Measurements from ENCODE around the gene TBL2. TPM values are rescaled to one million over a fixed set of nuclear protein-coding genes. Genes with fewer than 3 reads are reported as not detected.
A peak's percentile ranks its signal among the peaks of the same experiment; 100 is the strongest.
"Not testable (repeated sequence)": the region's sequence is repeated elsewhere in the genome, so short reads cannot be mapped to it uniquely, and the experiment has no call there.

The TBL2 gene
- total RNA-seq, 1 experiment from 2014 or later = 55.9 TPM

DNA sequence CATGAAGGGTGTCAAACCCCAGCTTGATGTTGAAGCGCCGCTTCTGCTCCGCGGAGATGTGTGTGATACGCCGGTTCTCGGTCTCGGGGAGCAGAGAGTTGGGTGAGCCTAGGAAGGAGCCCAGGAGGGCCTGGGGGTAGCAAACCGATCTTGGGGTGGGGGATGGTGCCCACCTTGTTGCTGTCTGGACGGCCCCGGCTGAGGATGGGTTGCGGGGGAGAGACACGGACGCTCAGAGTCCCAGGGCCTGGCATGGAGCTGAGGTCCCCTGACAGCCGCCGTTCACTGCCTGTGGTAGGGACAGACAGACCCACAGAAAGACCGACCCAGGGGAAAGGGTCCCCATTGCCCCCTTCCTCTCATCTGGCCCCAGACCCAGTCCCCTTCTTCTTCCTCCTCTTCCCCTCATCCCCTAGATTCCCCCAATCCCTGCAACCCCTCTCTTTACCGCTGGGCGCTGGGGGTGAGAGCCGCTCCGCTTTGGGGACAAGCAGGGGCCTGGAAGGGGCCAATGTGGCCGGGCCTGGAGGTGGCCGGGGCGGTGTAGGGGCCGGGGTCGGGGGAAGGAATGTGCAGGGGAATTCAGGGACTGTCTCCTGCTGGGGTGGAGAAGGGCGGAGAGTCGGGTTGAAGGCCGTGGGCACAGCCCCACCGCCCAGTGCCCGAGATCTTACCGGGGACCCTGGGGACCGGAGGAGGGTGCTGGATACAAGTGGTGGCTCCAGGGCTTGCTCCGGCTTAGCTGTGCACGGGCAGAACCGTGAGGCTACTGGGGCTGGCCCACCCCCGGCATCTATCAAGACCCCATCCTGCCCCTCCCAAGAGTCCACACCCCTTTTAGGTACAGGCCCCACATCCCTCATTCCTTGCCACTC is 18.0 kb upstream of the TBL2 start:
- Histone ChIP-seq H3K27ac (no peak overlapping the region), H3K27me3 (peaks cover 6% of the 10 kb centered on the region; the same call in 1 of the 2 replicates), H3K9me3 (replicated peaks) (no peaks in the 10 kb centered on the region), H3K4me1 (no peaks in the 10 kb centered on the region; the same call in none of the 2 replicates), H3K4me3 (no peak overlapping the region), H3K36me3 (no peaks in the 10 kb centered on the region)
- no peak for DNase-seq

DNA sequence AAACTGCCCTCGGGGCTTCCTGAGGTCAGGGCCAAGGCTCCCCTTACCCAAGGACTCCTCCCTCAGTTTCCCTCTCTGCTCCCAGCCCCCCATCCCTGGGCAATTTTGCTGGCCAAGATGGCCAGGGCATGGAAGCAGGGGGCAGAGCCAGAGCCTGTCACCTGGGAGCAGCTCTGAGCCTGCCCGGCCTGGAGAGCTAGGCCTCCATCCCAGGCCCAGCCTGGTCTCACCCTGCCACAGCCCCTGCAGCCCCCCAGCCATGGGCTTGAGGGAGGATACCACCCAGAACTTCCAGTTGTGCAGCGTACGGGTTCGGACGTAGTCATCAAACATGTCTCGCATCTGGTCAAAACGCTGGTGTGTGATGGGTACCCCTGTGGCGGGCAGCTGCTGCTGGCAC is 17.0 kb upstream of the TBL2 start:
- Histone ChIP-seq H3K4me1 (no peaks in the 10 kb centered on the region; the same call in 1 of the 2 replicates), H3K4me3 (no peak overlapping the region), H3K27ac (no peak overlapping the region), H3K9me3 (replicated peaks) (no peaks in the 10 kb centered on the region), H3K27me3 (peaks cover 6% of the 10 kb centered on the region; the same call in 1 of the 2 replicates), H3K36me3 (no peaks in the 10 kb centered on the region)
- no peak for DNase-seq

DNA sequence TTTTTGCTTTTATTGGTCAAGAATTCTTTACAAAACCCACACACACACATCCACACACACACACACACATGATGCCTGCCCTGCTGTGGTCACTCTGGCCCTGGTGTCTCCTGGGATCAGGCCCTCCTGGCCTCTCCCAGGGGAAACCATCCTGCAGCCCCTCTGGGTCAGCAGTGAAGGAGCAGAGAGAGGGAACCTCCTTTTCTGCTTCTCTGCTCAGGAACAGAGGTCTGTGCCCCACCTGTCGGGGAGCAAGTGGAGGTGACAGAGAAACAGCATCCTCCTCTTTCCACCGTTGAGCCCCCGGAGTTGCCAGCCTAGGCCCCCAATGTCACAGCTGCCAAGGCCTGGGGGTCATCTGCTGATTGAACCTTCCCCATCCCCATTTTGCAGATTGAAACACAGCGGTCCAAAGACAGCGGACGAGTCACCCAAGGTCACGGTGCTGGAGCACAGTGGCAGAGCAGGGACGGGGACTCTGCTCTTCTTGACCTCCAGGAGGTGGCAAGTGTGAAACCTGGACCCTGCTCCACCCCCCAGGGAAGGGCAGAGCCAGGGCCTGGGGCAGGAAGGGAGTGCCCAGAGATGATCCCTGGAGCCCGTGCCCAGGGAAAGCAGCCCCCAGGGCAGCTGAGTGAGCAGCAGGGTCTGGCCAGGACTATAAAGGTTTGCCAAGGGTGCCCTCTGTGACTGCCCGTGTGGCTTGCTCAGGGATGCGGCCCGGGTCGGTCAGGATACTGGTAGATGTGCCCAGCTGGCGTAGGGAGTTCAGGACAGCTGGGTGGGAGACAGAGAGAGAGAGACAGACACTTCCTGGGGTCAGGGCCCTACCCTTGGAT is 15.0 kb upstream of the TBL2 start:
- H3K27me3 ChIP-seq = peaks cover 4% of the 10 kb centered on the region; the same call in 1 of the 2 replicates
- no peaks in the 10 kb centered on the region for H3K4me1 ChIP-seq
- H3K9me3 ChIP-seq (replicated peaks) = no peaks in the 10 kb centered on the region
- no peak overlapping the region for H3K27ac ChIP-seq
- no peaks in the 10 kb centered on the region for H3K36me3 ChIP-seq
- H3K4me3 ChIP-seq = no peak overlapping the region
- DNase-seq = no peak

DNA sequence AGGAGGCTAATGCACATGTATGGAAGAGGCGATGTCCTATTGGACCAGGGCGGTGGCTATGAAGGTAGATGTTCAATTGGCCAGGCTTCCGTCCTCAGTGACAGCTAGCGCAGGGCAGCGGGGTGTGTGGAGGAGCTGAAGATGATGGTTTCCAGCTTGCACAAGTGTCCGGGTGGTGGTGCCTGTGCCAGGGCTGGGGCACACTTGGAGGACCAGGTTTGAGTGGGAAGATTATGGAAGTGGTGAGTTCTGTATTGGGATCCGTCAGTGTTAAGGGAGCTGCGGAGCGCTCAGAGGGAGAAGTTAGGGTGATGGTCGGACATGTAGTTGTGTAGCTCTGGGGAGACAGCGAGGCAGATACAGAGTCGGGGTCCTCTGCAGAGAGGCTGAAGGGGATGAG is 8.5 kb upstream of the TBL2 start:
- Histone ChIP-seq H3K27me3 (no peaks in the 10 kb centered on the region), H3K4me3 (no peak overlapping the region), H3K4me1 (no peaks in the 10 kb centered on the region), H3K9me3 (replicated peaks) (no peaks in the 10 kb centered on the region), H3K36me3 (no peaks in the 10 kb centered on the region), H3K27ac (no peak overlapping the region)
- no peak for DNase-seq

DNA sequence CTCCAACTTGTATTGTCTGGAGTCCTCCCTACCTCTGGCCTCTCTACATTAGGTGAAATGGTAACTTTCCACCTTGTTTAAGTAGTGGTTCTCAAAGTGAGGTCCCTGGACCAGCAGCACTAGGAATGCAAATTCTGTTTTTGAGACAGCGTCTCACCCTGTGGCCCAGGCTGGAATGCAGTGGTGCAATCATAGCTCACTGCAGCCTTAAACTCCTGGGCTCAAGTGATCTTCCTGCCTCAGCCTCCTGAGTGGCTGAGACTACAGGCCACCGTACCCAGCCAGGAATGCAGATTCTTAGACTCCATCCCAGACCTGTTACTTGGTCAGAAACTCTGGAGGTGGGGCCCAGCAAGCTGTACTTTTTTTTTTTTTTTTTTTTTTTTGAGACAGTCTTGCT is 6.8 kb upstream of the TBL2 start:
- DNase-seq = no peak
- no peak overlapping the region for H3K27ac ChIP-seq
- no peaks in the 10 kb centered on the region for H3K9me3 ChIP-seq (replicated peaks)
- no peak overlapping the region for H3K4me3 ChIP-seq
- H3K36me3 ChIP-seq = no peaks in the 10 kb centered on the region
- H3K4me1 ChIP-seq = no peaks in the 10 kb centered on the region
- H3K27me3 ChIP-seq = no peaks in the 10 kb centered on the region

DNA sequence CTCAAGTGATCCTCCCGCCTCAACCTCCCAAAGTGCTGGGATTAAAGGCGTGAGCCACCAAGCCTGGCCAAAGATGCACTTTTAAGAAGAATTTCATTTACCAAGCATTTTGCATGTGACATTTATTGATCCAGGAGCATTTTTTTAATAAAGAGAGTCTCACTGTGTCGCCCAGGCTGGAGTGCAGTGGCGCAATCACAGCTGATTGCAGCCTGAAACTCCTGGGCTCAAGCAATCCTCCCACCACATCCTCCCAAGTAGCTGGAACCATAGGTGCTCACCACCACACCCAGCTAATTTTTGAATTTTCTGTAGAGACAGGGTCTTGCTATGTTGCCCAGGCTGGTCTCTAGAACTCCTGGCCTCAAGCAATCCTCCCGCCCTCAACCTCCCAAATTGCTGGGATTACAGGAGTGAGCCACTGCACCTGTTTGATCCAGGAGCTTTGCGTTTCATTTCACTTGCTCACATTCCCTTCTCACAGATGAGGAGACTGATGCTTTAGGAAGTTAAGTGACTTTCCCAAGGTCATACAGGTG is 4.4 kb upstream of the TBL2 start:
- Histone ChIP-seq H3K36me3 (no peaks in the 10 kb centered on the region), H3K9me3 (replicated peaks) (no peaks in the 10 kb centered on the region), H3K4me3 (no peak overlapping the region), H3K4me1 (no peaks in the 10 kb centered on the region), H3K27ac (no peak overlapping the region), H3K27me3 (no peaks in the 10 kb centered on the region)
- DNase-seq = no peak

DNA sequence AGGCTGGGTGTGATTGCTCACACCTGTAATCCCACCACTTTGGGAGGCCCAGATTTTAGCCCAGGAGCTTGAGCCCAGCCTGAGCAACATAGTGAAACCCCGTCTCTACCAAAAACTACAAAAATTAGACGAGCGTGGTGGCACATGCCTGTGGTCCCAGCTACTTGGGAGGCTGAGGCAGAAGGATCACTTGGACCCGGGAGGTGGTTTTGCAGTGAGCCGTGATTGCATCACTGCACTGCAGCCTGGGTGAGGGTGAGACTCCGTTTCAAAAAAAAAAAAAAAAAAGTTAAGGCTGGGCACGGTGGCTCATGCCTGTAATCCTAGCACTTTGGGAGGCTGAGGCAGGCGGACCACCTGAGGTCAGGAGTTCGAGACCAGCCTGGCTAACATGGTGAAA is 2.6 kb upstream of the TBL2 start:
- not testable (repeated sequence) for H3K4me1 ChIP-seq; H3K9me3 ChIP-seq (replicated peaks); DNase-seq; H3K4me3 ChIP-seq; H3K27ac ChIP-seq; H3K27me3 ChIP-seq; H3K36me3 ChIP-seq

DNA sequence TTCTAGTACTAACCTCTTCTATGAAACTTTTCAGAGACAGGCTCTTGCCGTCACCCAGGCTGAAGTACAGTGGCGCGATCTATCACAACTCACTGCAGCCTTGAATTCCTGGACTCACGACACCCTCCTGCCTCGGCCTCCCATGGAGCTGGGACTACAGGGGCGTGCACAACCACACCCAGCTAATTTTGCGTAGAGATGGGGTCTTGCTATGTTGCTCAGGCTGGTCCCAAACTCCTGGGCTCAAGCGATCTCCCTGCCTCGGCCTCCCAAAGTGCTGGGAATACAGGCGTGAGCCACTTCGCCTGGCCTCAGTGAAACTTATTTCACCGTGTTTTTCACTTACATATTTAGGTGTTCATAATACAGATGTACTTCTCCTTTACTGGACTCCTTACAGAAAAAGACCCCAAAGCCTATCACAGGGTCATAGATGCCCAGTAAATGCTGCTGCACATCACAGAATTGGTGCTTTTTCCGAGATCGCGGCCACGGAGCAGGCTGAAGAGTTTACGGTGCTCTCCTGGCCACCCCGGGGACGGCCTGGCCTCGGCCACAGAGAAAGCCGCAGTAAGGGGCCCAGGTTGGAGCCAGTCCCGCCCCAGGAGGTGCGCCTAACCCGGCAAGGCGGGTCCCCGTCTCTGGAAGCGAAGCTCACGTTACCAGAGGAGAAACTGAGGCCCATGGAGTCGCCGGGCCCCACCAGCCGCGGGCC is 595 bp downstream of the TBL2 start:
- no peaks in the 10 kb centered on the region for H3K9me3 ChIP-seq (replicated peaks)
- H3K4me1 ChIP-seq = 0 out of 2 replicates have a peak, but pooled peaks cover 2% of the 10 kb centered on the region
- DNase-seq = no peak
- peaks cover 20% of the 10 kb centered on the region for H3K36me3 ChIP-seq
- H3K4me3 ChIP-seq = peak overlapping the region; percentile 86
- H3K27ac ChIP-seq = peak overlapping the region; percentile 56
- H3K27me3 ChIP-seq = no peaks in the 10 kb centered on the region

DNA sequence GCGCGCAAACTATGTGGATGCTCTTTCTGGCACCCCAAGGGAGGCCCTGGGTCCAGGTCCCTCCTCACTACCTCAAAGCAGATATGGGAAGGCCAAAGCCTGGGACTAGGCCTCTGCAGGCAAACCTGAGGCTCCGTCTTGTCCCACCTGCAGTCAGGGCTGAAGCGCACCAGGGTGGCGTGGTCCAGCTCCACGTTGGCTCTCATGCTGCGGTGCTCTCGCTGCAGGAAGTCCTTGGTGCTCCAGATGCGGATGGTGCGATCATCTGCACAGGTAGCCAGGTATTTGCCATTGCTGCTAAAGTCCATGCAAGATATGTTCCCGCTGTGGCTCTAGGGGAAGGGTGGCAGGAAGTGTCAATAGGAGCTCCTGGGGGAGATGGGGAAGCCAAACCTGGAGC is 4.6 kb downstream of the TBL2 start:
- Histone ChIP-seq H3K9me3 (replicated peaks) (no peaks in the 10 kb centered on the region), H3K4me1 (0 out of 2 replicates have a peak, but pooled peaks cover 2% of the 10 kb centered on the region), H3K4me3 (no peak overlapping the region), H3K36me3 (peaks cover 58% of the 10 kb centered on the region), H3K27me3 (no peaks in the 10 kb centered on the region), H3K27ac (no peak overlapping the region)
- DNase-seq = no peak

DNA sequence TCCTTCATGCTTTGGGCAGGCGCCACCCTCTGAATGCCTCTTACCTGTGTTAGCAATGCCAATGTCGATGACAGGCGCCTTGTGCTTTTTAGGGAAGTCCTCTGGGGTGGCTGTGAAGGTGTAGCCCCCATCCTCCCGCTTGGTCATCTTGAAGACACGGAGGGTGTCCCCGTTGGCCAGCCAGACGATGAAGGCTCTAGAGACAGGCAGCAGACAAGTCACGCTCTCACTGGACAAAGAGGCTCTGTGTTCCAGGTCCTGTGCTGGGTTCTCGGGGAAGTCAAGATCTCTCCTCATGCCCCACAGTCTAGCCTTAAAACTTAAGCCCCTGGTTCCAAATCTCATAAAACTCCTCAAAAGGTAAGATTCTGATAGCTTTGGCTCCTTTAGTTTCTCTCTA is 5.1 kb downstream of the TBL2 start:
- DNase-seq = no peak
- Histone ChIP-seq H3K36me3 (peaks cover 58% of the 10 kb centered on the region), H3K4me3 (no peak overlapping the region), H3K9me3 (replicated peaks) (no peaks in the 10 kb centered on the region), H3K27ac (no peak overlapping the region), H3K4me1 (peaks cover 5% of the 10 kb centered on the region), H3K27me3 (no peaks in the 10 kb centered on the region)

DNA sequence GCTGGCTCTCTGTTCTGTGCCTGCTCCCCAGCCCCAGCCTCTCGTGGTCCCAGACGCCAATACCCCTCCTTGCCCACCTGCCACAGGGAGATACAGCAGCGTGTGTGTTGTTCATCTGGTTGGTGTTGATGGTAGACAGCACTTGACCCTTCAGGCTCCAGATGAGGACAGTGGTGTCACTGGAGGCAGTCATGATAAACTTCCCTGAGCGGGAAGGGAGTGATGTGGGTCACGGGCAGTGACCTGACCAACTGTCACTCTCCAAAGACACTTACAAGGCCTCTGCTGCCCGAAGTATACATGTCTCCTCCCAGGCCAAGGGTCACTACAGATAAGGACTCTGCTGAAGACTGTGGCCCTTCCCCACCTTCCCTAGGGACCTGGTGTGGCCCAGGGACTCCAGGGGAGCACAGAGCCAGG is 5.6 kb downstream of the TBL2 start:
- H3K27ac ChIP-seq = no peak overlapping the region
- H3K4me3 ChIP-seq = no peak overlapping the region
- peaks cover 7% of the 10 kb centered on the region for H3K4me1 ChIP-seq
- no peaks in the 10 kb centered on the region for H3K27me3 ChIP-seq
- H3K9me3 ChIP-seq (replicated peaks) = no peaks in the 10 kb centered on the region
- DNase-seq = no peak
- H3K36me3 ChIP-seq = peaks cover 58% of the 10 kb centered on the region

DNA sequence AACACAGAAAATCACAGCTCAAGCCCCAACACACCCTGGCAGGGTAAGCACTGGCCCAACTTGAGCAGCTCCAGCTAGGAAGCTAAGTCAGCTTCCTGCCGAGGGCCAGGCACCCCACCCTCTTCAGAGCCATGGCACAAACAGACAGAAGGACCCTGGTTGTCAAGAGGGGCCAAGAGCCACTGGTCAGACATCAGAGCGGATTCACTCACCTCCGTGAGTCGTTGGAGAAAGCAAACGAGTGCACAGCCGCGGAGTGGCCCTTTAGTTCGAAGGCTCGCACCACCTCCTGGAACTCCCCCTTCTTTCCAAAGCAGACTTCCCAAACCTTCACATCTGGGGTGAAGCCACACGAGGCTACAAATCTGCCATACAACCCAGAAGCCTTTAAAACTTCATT is 7.4 kb downstream of the TBL2 start:
- Histone ChIP-seq H3K4me3 (no peak overlapping the region), H3K27me3 (no peaks in the 10 kb centered on the region), H3K9me3 (replicated peaks) (no peaks in the 10 kb centered on the region), H3K36me3 (peaks cover 58% of the 10 kb centered on the region), H3K4me1 (peaks cover 5% of the 10 kb centered on the region), H3K27ac (no peak overlapping the region)
- no peak for DNase-seq

DNA sequence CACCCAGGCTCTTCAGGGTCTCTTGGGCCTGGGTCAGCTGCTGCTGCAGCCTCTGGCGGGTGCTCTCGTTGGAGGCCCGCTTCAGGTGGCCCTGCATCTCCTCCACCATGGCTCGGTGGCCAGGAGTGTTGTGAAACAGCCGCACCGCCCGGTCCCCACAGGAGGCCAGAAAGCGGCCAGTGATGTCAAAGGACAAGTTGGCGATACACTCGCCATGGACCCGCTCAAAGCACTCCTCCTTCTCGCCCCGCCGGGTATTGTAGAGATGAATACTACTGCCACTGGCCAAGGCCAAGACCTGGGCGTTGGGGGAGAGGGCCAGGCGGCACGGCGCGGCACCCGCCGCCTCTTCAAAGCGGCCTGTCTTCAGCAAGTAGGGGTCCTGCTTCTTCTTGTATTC is 7.9 kb downstream of the TBL2 start:
- no peak overlapping the region for H3K27ac ChIP-seq
- peaks cover 5% of the 10 kb centered on the region for H3K4me1 ChIP-seq
- no peak for DNase-seq
- no peak overlapping the region for H3K4me3 ChIP-seq
- H3K36me3 ChIP-seq = peaks cover 54% of the 10 kb centered on the region
- H3K9me3 ChIP-seq (replicated peaks) = no peaks in the 10 kb centered on the region
- H3K27me3 ChIP-seq = no peaks in the 10 kb centered on the region

DNA sequence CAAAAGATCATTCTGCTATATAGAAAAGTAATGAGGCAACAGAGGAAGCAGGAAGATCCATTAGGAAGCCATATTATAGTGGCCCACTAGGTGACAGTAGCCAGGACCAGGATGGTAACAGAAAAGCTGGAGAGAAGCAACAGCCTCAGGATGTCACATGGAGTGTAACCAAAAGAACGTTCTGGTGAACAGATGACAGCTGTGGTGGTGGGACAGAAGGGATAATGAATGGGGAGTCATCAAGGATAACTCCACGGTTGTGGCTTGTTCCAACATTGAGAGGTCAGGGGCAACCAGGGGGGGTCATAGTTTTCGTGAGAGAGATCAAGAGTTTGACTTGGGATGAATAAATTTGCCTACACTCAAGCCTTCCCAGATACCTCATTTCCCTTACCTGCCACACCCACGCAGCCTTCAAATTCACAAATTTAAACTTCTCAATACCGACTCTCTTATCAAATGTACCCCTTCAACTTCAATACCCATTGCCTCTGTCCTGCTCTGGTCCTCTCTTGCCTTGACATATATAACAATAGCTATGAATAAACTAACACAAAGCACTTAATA is 9.3 kb downstream of the TBL2 start:
- Histone ChIP-seq H3K27me3 (no peaks in the 10 kb centered on the region), H3K27ac (no peak overlapping the region), H3K9me3 (replicated peaks) (no peaks in the 10 kb centered on the region), H3K4me3 (no peak overlapping the region), H3K4me1 (peaks cover 7% of the 10 kb centered on the region), H3K36me3 (peaks cover 50% of the 10 kb centered on the region)
- no peak for DNase-seq
